ENCODE measurements around the gene ZBTB39. TPM values are rescaled to one million over a fixed set of nuclear protein-coding genes. Genes with fewer than 3 reads are reported as not detected.

The ZBTB39 gene
- total RNA-seq, 4 donors from 2014 or later = 3.2 to 9.1 (median 5.5) TPM

DNA sequence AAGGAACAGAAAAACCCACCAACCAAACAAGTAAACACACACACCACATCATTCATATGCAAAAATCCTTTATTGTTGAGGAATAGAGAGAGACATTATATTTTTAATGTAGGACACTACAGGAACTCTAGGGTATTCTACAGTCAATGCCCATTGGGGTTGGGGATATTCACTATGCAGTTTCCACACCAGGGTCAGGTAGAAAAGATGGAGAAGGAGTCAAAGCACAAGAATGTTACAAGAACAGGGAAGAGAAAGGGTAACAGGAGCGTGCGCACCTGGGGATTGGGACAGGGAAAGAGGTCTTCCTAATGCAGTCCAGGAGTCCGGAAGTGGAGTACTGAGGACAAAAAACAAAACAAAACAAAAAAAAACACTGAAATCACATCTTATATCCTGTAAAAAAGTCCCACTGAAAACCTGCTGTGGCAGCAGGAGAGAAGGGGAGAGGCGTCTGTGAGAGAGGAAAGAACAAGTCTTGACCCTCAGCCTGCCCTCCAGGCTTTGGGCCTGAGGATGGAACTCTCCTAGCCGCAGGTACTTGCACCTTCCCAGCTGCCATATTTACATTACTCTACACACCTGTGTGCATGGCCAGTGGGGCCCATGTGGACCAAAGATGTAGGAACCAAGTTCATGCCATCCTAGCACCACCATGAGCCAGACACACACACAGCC, 3.7 kb upstream of the ZBTB39 start:
- no peak overlapping the region for H3K4me3 ChIP-seq
- no peak for TF ChIP-seq POLR2A (IDR thresholded peaks at IDR 0.05)
- TF ChIP-seq, protein P1, sequence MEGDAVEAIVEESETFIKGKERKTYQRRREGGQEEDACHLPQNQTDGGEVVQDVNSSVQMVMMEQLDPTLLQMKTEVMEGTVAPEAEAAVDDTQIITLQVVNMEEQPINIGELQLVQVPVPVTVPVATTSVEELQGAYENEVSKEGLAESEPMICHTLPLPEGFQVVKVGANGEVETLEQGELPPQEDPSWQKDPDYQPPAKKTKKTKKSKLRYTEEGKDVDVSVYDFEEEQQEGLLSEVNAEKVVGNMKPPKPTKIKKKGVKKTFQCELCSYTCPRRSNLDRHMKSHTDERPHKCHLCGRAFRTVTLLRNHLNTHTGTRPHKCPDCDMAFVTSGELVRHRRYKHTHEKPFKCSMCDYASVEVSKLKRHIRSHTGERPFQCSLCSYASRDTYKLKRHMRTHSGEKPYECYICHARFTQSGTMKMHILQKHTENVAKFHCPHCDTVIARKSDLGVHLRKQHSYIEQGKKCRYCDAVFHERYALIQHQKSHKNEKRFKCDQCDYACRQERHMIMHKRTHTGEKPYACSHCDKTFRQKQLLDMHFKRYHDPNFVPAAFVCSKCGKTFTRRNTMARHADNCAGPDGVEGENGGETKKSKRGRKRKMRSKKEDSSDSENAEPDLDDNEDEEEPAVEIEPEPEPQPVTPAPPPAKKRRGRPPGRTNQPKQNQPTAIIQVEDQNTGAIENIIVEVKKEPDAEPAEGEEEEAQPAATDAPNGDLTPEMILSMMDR (IDR thresholded peaks at IDR 0.05) = no peak
- H3K27me3 ChIP-seq = no peaks in the 10 kb centered on the region
- peak in 1 of 3 donors; percentile 12 for DNase-seq
- no peaks in the 10 kb centered on the region for H3K36me3 ChIP-seq
- peaks cover 0 to 27% (median 5%) of the 10 kb centered on the region in 4 donors for H3K4me1 ChIP-seq
- H3K27ac ChIP-seq = no peak overlapping the region
- no peaks in the 10 kb centered on the region for H3K9me3 ChIP-seq

DNA sequence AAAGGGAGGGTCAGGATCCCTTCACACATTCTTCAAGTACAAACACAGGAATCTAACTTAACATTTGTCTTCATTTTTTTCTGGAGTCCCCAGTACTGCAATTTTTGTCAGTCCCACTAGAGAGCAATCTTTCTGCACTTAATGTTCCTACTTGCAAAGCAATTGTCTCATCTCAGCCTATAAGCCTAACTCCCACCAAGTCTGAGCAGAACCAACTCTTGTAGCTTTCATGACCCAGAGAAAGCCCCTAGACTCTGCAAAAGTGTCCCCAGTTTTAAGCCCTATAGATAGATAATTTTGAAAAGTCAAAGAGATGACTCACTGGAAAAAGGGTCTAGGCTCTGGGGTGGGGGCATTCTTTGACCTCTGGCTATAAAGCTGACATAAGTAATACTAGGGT, 1.8 kb upstream of the ZBTB39 start:
- Histone ChIP-seq H3K4me1 (peaks cover 0 to 31% (median 5%) of the 10 kb centered on the region in 4 donors), H3K27me3 (no peaks in the 10 kb centered on the region), H3K36me3 (peaks cover 0 to 12% (median 0%) of the 10 kb centered on the region in 3 donors), H3K9me3 (no peaks in the 10 kb centered on the region), H3K27ac (peak overlapping the region in 3 of 4 donors; percentile 5 to 46 (median 45)), H3K4me3 (no peak overlapping the region)
- TF ChIP-seq, protein P1 (IDR thresholded peaks at IDR 0.05) = peak in 5 of 6 experiments; percentile 49 to 76 (median 72)
- TF ChIP-seq POLR2A (IDR thresholded peaks at IDR 0.05) = no peak
- no peak for DNase-seq

DNA sequence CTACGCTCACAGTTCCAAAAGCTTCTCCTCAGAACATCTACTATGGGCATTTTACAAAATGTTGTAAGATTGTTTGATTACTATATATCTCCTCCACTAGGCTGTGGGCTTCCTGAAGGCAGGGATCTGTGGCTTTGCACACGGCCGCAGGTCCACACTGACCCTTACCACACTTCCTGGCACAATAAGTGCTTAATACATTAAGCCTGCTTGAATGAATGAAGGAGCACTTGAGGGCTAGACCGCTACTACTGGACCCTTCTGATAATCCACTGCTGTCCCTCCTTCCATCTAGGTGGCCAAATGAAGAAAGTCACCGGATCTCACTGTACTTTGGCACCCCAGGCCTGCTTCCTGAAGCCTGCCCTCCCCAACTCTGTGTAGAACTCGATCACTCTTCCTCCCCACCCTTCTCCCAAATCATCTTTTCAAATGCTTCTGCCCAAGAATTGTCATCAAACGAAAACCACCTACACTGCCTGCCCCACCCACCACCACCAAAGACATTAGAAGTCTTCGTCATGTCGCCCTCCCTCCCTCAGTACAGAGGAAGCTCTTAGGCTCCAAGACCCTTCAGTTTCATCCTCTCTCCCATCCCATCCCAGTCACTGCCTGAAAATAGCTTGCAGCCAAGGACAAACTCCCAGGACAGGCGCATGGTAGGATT, 596 bp upstream of the ZBTB39 start:
- Histone ChIP-seq H3K36me3 (peaks cover 0 to 22% (median 0%) of the 10 kb centered on the region in 3 donors), H3K9me3 (no peaks in the 10 kb centered on the region), H3K4me3 (peak overlapping the region; percentile 14 to 93 (median 80)), H3K27me3 (no peaks in the 10 kb centered on the region), H3K4me1 (peaks cover 0 to 32% (median 5%) of the 10 kb centered on the region in 4 donors), H3K27ac (peak overlapping the region in 2 of 4 donors; percentile 81 to 88)
- DNase-seq = peak in 1 of 3 donors; percentile 6
- TF ChIP-seq, protein P1 (IDR thresholded peaks at IDR 0.05) = peak in 1 of 6 experiments; percentile 7
- TF ChIP-seq POLR2A (IDR thresholded peaks at IDR 0.05) = no peak

DNA sequence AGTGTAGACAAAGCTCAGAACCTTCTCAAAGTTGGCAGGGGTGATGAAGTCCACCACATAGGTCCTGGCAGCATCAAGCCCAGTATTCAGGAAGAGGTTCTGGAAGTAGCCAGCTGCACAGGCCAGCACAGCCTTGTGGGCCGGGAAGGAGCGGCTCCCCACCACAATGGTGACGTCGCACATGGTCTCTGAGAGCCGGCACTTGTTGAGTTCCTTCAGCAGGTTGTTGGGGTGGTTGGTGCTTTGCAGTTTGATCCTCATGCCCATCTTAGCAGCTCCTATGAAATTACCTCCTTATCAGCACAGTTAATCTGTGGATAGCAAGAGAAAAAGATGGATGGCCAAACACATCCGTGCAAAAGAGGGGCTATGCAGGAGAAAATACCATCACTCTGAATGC, 1.7 kb downstream of the ZBTB39 start:
- no peak for TF ChIP-seq POLR2A (IDR thresholded peaks at IDR 0.05)
- TF ChIP-seq, protein P1 (IDR thresholded peaks at IDR 0.05) = no peak
- Histone ChIP-seq H3K27ac (no peak overlapping the region), H3K27me3 (no peaks in the 10 kb centered on the region), H3K4me3 (no peak overlapping the region), H3K9me3 (no peaks in the 10 kb centered on the region), H3K4me1 (peaks cover 0 to 40% (median 6%) of the 10 kb centered on the region in 4 donors), H3K36me3 (peaks cover 0 to 31% (median 0%) of the 10 kb centered on the region in 3 donors)
- peak in 1 of 3 donors; percentile 44 for DNase-seq

DNA sequence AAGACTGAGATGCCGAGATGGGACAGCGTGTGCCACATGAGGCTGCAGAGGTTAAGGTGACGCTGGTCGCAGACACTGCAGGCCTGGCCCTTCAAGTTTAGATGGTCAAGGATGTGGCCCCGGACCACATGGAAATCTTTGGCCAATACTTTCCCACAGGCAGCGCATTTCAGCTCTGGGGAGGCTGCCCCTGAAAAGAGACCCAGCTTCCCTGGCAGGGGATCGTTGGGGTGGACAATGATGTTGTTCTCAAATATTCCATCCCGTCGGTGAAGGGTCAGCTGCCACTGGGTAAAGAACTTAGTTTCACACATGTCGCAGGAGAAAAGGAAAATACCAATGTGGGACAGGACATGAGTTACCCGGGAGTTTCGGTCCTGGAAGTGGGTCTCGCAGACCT, 3.0 kb downstream of the ZBTB39 start:
- Histone ChIP-seq H3K27me3 (no peaks in the 10 kb centered on the region), H3K36me3 (peaks cover 0 to 31% (median 0%) of the 10 kb centered on the region in 3 donors), H3K4me3 (no peak overlapping the region), H3K27ac (no peak overlapping the region), H3K9me3 (no peaks in the 10 kb centered on the region), H3K4me1 (peaks cover 0 to 33% (median 6%) of the 10 kb centered on the region in 4 donors)
- DNase-seq = peak in 1 of 3 donors; percentile 27
- TF ChIP-seq, protein P1 (IDR thresholded peaks at IDR 0.05) = no peak
- no peak for TF ChIP-seq POLR2A (IDR thresholded peaks at IDR 0.05)

Data from Peyer's patch (tissue), 4 donors.